Measurements from ENCODE around the gene TRPM6. TPM values are rescaled to one million over a fixed set of nuclear protein-coding genes. Genes with fewer than 3 reads are reported as not detected.

Gene TRPM6
- total RNA-seq, 2 experiments from 2014 or later: 0.02 to 0.10 TPM

- CTCF ChIA-PET: no interaction called here
- no peak for DNase-seq
- Mint-ChIP-seq H3K27ac (no peak overlapping the region), H3K9me3 (no peaks in the 10 kb centered on the region), H3K36me3 (no peaks in the 10 kb centered on the region), H3K27me3 (peaks cover 2% of the 10 kb centered on the region), H3K4me3 (no peak overlapping the region), H3K4me1 (ENCODE audit: low read depth) (no peaks in the 10 kb centered on the region)
- POLR2A ChIA-PET: no interaction called here
- intact Hi-C loops (cut with micrococcal nuclease): no loop called here
Measured at GRCh38 chr9:74847478-74848152, 40.1 kb downstream of the TRPM6 start.

GRCh38 chr9:74846766-74847165 is 41.0 kb downstream of the TRPM6 start:
- Mint-ChIP-seq H3K36me3 (no peaks in the 10 kb centered on the region), H3K27ac (no peak overlapping the region), H3K4me3 (no peak overlapping the region), H3K27me3 (peaks cover 2% of the 10 kb centered on the region), H3K9me3 (no peaks in the 10 kb centered on the region), H3K4me1 (ENCODE audit: low read depth) (no peaks in the 10 kb centered on the region)
- POLR2A ChIA-PET: no interaction called here
- intact Hi-C loops (cut with micrococcal nuclease): no loop called here
- CTCF ChIA-PET: no interaction called here
- no peak for DNase-seq

- CTCF ChIA-PET: no interaction called here
- POLR2A ChIA-PET: no interaction called here
- intact Hi-C loops (cut with micrococcal nuclease): no loop called here
- H3K36me3 Mint-ChIP-seq: no peaks in the 10 kb centered on the region
- H3K9me3 Mint-ChIP-seq: no peaks in the 10 kb centered on the region
- no peak for DNase-seq
- H3K27me3 Mint-ChIP-seq: peaks cover 1% of the 10 kb centered on the region
- no peaks in the 10 kb centered on the region for H3K4me1 Mint-ChIP-seq (ENCODE audit: low read depth)
- H3K4me3 Mint-ChIP-seq: no peak overlapping the region
- H3K27ac Mint-ChIP-seq: no peak overlapping the region
Measured at GRCh38 chr9:74838351-74838750, 49.4 kb downstream of the TRPM6 start.

- ChIA-PET POLR2A (no interaction called here), CTCF (no interaction called here)
- Mint-ChIP-seq H3K36me3 (no peaks in the 10 kb centered on the region), H3K27ac (no peak overlapping the region), H3K4me1 (ENCODE audit: low read depth) (no peaks in the 10 kb centered on the region), H3K27me3 (no peaks in the 10 kb centered on the region), H3K9me3 (no peaks in the 10 kb centered on the region), H3K4me3 (no peak overlapping the region)
- no peak for DNase-seq
- intact Hi-C loops (cut with micrococcal nuclease): no loop called here
Measured at GRCh38 chr9:74824654-74825053, 63.1 kb downstream of the TRPM6 start.

- Mint-ChIP-seq H3K4me3 (no peak overlapping the region), H3K36me3 (no peaks in the 10 kb centered on the region), H3K4me1 (ENCODE audit: low read depth) (no peaks in the 10 kb centered on the region), H3K27me3 (no peaks in the 10 kb centered on the region), H3K27ac (no peak overlapping the region), H3K9me3 (no peaks in the 10 kb centered on the region)
- DNase-seq: no peak
- intact Hi-C loops (cut with micrococcal nuclease): no loop called here
- POLR2A ChIA-PET: no interaction called here
- CTCF ChIA-PET: interaction anchor here (1.0 kb wide), 1 partner anchor 49 kb away, joined by 3 read pairs; no protein-coding TSS in a partner anchor
Measured at GRCh38 chr9:74821636-74822035, 66.1 kb downstream of the TRPM6 start.

GRCh38 chr9:74817816-74818215 is 69.9 kb downstream of the TRPM6 start:
- DNase-seq: no peak
- CTCF ChIA-PET: no interaction called here
- no peak overlapping the region for H3K4me3 Mint-ChIP-seq
- H3K27me3 Mint-ChIP-seq: no peaks in the 10 kb centered on the region
- H3K4me1 Mint-ChIP-seq (ENCODE audit: low read depth): no peaks in the 10 kb centered on the region
- H3K27ac Mint-ChIP-seq: no peak overlapping the region
- POLR2A ChIA-PET: no interaction called here
- no peaks in the 10 kb centered on the region for H3K36me3 Mint-ChIP-seq
- H3K9me3 Mint-ChIP-seq: no peaks in the 10 kb centered on the region
- intact Hi-C loops (cut with micrococcal nuclease): no loop called here

- POLR2A ChIA-PET: no interaction called here
- no peak for DNase-seq
- Mint-ChIP-seq H3K4me3 (no peak overlapping the region), H3K4me1 (ENCODE audit: low read depth) (no peaks in the 10 kb centered on the region), H3K27me3 (no peaks in the 10 kb centered on the region), H3K36me3 (no peaks in the 10 kb centered on the region), H3K9me3 (no peaks in the 10 kb centered on the region), H3K27ac (no peak overlapping the region)
- intact Hi-C loops (cut with micrococcal nuclease): no loop called here
- CTCF ChIA-PET: no interaction called here
Measured at GRCh38 chr9:74817281-74817810, 70.4 kb downstream of the TRPM6 start.

- intact Hi-C loops (cut with micrococcal nuclease): no loop called here
- no peak overlapping the region for H3K4me3 Mint-ChIP-seq
- no peak for DNase-seq
- no peaks in the 10 kb centered on the region for H3K4me1 Mint-ChIP-seq (ENCODE audit: low read depth)
- H3K9me3 Mint-ChIP-seq: no peaks in the 10 kb centered on the region
- H3K36me3 Mint-ChIP-seq: no peaks in the 10 kb centered on the region
- H3K27ac Mint-ChIP-seq: no peak overlapping the region
- ChIA-PET CTCF (no interaction called here), POLR2A (no interaction called here)
- H3K27me3 Mint-ChIP-seq: peaks cover 2% of the 10 kb centered on the region
Measured at GRCh38 chr9:74810200-74810599, 77.5 kb downstream of the TRPM6 start.

GRCh38 chr9:74804018-74804385 is 83.7 kb downstream of the TRPM6 start:
- ChIA-PET POLR2A (no interaction called here), CTCF (interaction anchor here (0.8 kb wide), 1 partner anchor 28 kb away, joined by 3 read pairs; no protein-coding TSS in a partner anchor)

GRCh38 chr9:74803376-74804017 is 84.2 kb downstream of the TRPM6 start:
- intact Hi-C loops (cut with micrococcal nuclease): no loop called here
- POLR2A ChIA-PET: no interaction called here
- Mint-ChIP-seq H3K9me3 (no peaks in the 10 kb centered on the region), H3K27me3 (peaks cover 12% of the 10 kb centered on the region), H3K4me3 (no peak overlapping the region), H3K27ac (no peak overlapping the region), H3K36me3 (no peaks in the 10 kb centered on the region), H3K4me1 (ENCODE audit: low read depth) (no peaks in the 10 kb centered on the region)
- CTCF ChIA-PET: no interaction called here
- no peak for DNase-seq

More at GRCh38 chr9:74804018-74804385, 83.7 kb downstream of the TRPM6 start:
- no peak overlapping the region for H3K27ac Mint-ChIP-seq
- H3K27me3 Mint-ChIP-seq: peaks cover 12% of the 10 kb centered on the region
- H3K36me3 Mint-ChIP-seq: no peaks in the 10 kb centered on the region
- H3K9me3 Mint-ChIP-seq: no peaks in the 10 kb centered on the region
- H3K4me1 Mint-ChIP-seq (ENCODE audit: low read depth): no peaks in the 10 kb centered on the region
- DNase-seq: no peak
- intact Hi-C loops (cut with micrococcal nuclease): no loop called here
- H3K4me3 Mint-ChIP-seq: no peak overlapping the region

- peaks cover 12% of the 10 kb centered on the region for H3K27me3 Mint-ChIP-seq
- POLR2A ChIA-PET: no interaction called here
- H3K36me3 Mint-ChIP-seq: no peaks in the 10 kb centered on the region
- H3K27ac Mint-ChIP-seq: no peak overlapping the region
- intact Hi-C loops (cut with micrococcal nuclease): no loop called here
- CTCF ChIA-PET: interaction anchor here (0.8 to 0.9 kb wide), 2 partner anchors 9 to 14 kb away, joined by 3 to 5 read pairs; no protein-coding TSS in a partner anchor
- H3K4me1 Mint-ChIP-seq (ENCODE audit: low read depth): no peaks in the 10 kb centered on the region
- no peaks in the 10 kb centered on the region for H3K9me3 Mint-ChIP-seq
- H3K4me3 Mint-ChIP-seq: no peak overlapping the region
- no peak for DNase-seq
Measured at GRCh38 chr9:74800226-74800625, 87.5 kb downstream of the TRPM6 start.

GRCh38 chr9:74795803-74796202 is 91.9 kb downstream of the TRPM6 start:
- Mint-ChIP-seq H3K36me3 (no peaks in the 10 kb centered on the region), H3K27ac (no peak overlapping the region), H3K4me1 (ENCODE audit: low read depth) (no peaks in the 10 kb centered on the region), H3K27me3 (peaks cover 3% of the 10 kb centered on the region), H3K4me3 (no peak overlapping the region), H3K9me3 (no peaks in the 10 kb centered on the region)
- CTCF ChIA-PET: no interaction called here
- no peak for DNase-seq
- POLR2A ChIA-PET: no interaction called here
- intact Hi-C loops (cut with micrococcal nuclease): no loop called here

- H3K4me3 Mint-ChIP-seq: no peak overlapping the region
- no peak overlapping the region for H3K27ac Mint-ChIP-seq
- CTCF ChIA-PET: no interaction called here
- H3K27me3 Mint-ChIP-seq: peaks cover under 1% of the 10 kb centered on the region
- H3K4me1 Mint-ChIP-seq (ENCODE audit: low read depth): no peaks in the 10 kb centered on the region
- no peaks in the 10 kb centered on the region for H3K36me3 Mint-ChIP-seq
- no peaks in the 10 kb centered on the region for H3K9me3 Mint-ChIP-seq
- DNase-seq: no peak
- POLR2A ChIA-PET: no interaction called here
- intact Hi-C loops (cut with micrococcal nuclease): no loop called here
Measured at GRCh38 chr9:74795081-74795480, 92.6 kb downstream of the TRPM6 start.

Measured in activated CD4-positive, alpha-beta memory T cell treated with anti-CD3 and anti-CD28 coated beads for 36 hours (primary cell).